Skeletal muscle cell (primary cell): ENCODE data around the gene C7.
"Not testable (repeated sequence)": the region's sequence is repeated elsewhere in the genome, so short reads cannot be mapped to it uniquely, and the experiment has no call there.

Source experiments
- DNase-seq: peaks from one replicate; pipeline ENCODE4 v3.0.0-alpha.2; 2010; ENCODE audit warnings: low read depth
- H3K4me3 ChIP-seq: 2 replicates; pipeline ENCODE4 v1.5.1; 2011; ENCODE audit warnings: low read depth, mild to moderate bottlenecking, control low read depth, low read length, moderate library complexity

C7 gene

DNA sequence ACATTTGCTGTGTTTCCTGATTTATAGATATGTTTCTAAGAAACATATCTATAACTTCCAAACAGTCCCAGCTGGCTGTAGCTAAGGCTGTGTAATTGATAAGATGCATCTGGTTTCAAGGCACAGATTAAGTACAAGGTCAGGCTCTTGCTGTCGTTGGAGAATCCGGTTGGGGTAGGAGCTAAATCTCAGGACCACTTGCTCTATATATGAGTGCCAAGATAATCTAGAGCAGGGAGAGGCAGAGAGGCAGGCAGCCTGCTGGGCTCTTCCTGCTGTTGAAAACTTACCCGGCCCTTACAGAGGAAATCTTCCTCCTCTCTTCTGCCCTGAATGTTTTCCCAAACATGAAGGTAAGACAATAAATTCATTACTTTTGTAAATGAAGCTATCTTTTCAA lies at the start of gene C7:
C7 (plus strand) TSS at position 234 of the 400 bp plus-strand sequence; CDS start at position 348, 114 bp downstream.
- no peak within 1 kb of the TSS for H3K4me3 ChIP-seq
- no peak for DNase-seq

DNA sequence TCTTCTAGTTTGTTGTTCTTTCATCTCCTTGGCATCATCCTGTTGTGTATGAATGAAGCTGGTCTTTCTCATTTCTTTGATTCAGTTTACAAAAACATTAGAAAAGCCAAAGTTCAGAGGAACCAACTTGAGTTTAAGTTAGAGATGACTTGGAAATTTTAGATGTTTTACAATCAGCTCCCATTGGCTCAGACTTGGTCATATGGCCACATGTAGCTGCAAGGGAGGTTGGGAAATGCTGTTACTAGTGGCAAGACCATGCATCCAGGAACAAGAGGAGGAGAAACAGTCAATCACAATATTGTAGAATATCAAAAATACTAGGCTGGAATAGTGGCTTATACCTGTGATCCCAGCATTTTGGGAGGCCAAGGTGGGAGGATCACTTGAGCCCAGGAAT lies 48.6 kb upstream of the C7 start:
- DNase-seq = no peak

DNA sequence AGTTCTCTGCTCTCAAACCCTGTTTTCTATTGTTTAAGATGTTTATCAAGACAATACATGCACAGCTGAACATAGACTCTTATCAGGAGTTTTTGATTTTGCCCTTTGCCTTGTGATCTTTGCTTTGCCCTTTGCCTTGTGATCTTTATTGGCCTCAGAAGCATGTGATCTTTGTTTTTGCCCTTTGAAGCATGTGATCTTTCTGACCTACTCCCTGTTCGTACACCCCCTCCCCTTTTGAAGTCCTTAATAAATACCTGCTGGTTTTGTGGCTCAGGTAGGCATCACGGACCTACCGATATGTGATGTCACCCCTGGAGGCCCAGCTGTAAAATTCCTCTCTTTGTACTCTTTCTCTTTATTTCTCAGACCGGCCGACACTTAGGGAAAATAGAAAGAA lies 44.3 kb upstream of the C7 start:
- H3K4me3 ChIP-seq, DNase-seq: not testable (repeated sequence)

More for the DNA sequence above, 48.6 kb upstream of the C7 start:
- no peak overlapping the region for H3K4me3 ChIP-seq

DNA sequence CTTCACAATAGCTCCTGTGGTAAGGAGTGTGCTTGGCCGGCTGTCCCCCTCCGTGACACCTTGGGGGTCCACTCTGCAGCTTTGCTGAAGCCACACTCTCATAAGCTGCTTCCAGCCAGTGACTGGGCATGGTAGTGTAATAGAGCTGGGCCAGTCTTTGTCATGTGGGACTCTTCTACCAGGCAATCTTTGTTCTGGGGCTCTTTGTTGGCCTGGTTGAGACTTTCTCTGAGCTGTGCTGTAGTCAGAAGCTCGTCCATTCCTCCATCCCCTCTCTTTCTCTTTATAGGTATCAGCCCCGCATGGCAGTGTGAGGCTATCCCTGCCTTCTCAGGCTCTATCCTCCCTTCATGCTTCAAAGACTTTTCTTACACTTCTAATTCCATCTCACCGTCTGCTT lies 42.5 kb upstream of the C7 start:
- DNase-seq = no peak
- no peak overlapping the region for H3K4me3 ChIP-seq

DNA sequence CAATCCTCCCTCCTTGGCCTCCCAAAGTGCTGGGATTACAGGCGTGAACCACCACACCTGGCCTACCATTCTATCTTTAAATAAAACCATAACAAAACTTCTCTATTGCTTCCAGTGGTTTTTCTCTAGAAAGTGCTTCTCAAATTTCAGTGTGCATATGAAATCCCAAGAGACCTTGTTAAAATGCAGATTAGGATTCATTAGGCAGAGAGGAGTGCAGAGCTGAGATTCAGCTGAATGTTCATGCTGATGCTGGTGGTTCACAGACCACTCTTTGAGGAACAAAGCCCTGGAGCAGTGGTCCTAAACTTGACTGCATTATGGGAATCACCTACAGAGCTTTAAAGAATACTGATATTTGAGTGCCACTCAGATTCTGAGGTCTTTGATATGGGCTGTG lies 39.9 kb upstream of the C7 start:
- DNase-seq = no peak

DNA sequence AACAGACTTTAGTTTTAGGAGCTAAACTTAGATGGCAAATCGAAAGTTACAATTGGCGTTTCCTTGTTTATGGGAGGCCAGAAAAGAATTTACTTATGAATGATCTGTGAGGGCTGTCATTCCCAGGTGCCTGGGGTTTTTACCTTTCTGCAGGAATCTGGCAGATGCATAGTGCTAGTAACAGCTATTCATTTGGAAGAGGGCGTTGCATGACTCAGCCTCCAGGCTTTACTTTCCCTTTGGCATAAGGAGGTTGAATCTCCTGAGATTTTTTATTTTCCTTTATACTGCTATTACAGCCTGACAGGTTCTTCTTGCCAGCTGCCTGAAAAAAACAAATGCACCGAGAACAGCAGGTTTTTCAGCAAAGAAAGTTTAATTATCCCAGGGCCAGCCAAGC lies 38.1 kb upstream of the C7 start:
- DNase-seq = no peak
- H3K4me3 ChIP-seq = no peak overlapping the region

More for the DNA sequence above, 39.9 kb upstream of the C7 start:
- no peak overlapping the region for H3K4me3 ChIP-seq

DNA sequence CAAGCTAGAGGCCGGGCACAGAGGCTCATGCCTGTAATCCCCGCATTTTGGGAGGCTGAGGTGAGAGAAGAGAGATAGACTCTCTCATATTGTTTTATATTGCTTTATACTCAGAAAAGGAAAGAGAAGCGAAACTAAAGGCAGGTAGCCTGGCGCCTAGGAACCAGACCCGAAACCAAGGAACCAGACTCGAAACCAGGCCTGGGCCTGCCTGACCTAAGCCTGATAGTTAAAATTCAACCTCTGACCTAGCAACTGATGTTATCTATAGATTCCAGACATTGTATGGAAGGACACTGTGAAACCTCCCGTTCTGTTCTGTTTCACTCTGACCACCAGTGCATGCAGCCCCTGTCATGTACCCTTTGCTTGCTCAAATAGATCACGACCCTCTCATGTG lies 37.0 kb upstream of the C7 start:
- not testable (repeated sequence) for H3K4me3 ChIP-seq, DNase-seq

DNA sequence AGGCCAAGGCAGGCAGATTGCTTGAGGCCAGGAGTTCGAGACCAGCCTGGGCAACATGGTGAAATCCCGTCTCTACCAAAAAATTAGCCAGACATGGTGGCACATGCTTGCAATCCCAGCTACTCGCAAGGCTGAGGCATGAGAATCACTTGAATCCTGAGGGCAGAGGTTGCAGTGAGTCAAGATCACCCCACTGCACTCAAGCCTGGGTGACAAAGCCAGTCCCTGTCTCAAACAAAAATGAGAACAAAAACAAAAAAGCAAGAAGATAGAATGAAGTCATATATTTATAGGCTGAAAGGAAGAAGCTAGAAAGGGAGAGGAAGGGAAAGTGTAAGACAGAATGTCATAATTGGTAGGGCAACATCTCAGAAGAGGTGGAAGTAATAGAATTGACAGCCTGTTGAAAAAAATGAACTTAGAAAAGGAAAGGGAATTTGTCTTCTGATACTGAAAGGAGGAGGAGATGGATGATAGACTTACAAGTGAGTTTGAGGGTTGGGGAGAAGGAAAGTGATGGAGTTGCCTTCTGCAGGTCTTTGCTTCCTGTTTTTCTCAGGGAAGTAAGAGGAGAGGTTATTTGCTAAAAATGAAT lies 35.9 kb upstream of the C7 start:
- no peak overlapping the region for H3K4me3 ChIP-seq
- DNase-seq = no peak

DNA sequence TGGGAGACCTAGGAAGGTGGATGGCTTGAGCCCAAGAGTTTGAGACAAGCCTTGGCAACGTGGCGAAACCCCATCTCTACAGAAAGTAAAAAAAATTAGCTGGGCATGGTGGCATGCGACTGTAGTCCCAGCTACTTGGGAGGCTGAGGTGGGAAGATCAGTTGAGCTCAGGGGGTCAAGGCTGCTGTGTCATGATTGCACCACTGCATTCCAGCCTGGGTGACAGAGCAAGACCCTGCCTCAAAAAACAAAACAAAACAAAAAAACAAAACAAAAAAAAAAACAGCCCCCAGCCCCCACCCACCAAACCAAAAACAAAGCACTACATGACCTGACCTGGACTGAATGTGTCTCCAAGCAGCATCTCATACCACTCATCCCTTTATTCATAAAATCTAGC lies 33.3 kb upstream of the C7 start:
- H3K4me3 ChIP-seq = no peak overlapping the region
- no peak for DNase-seq

DNA sequence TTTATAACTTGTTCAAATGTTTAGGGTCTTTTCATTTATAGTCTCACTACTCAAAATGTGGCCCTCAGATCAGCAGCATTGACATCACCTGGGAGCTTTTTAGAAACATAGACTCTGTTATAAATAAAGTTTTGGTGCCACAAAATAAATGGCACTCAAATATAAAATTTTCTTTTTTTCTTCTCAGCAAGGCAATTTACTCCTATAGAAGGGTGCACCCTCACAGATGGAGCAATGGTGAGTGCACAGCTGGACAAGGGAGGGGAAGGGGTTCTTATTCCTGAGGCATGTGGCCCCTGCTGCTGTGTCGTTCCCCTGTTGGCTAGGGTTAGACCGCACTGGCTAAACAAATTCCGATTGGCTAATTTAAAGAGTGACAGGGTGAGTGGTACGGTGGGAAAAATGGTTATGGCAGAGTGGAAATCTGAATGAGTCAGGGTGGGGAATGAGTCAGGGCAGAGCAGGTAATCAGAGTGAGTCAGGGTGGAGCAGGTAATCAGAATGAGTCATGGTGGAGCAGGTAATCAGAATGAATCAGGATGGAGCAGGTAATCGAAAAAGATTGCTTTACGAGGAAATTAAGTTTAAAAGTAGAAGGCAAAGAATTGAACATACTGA lies 31.8 kb upstream of the C7 start:
- H3K4me3 ChIP-seq = no peak overlapping the region
- DNase-seq = no peak

DNA sequence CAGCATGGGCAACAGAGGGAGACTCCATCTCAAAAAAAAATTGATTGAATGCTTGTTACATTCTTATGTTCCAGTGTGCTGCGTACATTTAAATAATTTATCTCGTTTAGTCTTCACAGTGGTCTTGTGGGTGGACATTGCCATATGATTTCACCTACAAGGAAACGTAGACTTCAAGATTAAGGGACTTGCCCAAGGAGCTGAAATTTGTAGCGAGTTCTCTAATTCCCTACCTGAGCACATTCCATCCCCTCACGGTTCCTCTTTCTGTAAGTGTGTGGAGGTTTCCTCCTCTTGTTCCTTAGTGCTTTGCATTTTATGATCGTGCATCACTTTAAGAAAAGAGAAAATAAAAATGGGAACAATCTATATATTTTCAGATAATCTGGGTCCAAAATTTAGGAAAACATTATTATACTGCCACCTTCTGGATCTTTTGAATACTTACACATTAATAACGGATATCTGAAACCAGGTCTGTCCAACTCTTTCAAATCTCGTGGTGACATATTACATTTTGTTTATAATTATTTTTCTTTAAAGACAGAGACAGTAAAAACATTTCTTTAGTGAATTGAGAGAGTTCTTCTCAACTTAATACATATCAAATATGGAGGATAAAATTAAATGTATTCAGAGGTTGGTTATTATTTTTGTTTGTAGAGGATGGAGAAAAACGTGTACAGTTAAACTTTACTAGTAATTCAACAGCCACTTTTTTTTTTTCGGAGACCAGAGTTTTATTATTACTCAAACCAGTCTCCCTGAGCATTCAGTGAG lies 29.9 kb upstream of the C7 start:
- H3K4me3 ChIP-seq = no peak overlapping the region
- peak; percentile 1 for DNase-seq

DNA sequence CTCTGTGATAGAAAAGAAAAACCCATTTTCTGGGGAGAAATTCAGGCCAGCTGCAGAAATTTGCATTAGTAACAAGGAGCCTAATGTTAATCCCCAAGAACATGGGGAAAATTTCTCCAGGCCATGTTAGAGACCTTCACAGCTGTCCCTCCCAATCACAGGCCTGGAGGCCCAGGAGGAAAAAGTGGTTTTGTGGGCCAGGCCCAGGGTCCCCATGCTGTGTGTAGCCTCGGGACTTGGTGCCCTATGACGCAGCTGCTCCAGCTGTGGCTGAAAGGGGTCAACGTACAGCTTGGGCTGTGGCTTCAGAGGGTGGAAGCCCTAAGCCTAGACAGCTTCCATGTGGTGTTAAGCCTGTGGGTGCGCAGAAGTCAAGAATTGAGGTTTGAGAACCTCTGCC lies 27.0 kb upstream of the C7 start:
- DNase-seq = no peak
- H3K4me3 ChIP-seq = no peak overlapping the region

DNA sequence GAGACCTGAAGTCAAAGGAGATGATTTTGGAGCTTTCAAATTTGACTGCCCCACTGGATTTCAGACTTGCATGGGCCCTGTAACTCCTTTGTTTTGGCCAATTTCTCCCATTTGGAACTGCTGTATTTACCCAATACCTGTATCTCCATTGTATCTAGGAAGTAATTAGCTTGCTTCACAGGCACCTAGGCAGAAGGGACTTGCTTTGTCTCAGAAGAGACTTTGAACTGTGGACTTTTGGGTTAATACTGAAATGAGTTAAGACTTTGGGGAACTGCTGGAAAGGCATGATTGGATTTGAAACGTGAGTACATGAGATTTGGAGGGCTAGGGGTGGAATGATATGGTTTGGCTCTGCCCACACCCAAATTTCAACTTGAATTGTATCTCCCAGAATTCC lies 26.2 kb upstream of the C7 start:
- H3K4me3 ChIP-seq, DNase-seq: not testable (repeated sequence)

DNA sequence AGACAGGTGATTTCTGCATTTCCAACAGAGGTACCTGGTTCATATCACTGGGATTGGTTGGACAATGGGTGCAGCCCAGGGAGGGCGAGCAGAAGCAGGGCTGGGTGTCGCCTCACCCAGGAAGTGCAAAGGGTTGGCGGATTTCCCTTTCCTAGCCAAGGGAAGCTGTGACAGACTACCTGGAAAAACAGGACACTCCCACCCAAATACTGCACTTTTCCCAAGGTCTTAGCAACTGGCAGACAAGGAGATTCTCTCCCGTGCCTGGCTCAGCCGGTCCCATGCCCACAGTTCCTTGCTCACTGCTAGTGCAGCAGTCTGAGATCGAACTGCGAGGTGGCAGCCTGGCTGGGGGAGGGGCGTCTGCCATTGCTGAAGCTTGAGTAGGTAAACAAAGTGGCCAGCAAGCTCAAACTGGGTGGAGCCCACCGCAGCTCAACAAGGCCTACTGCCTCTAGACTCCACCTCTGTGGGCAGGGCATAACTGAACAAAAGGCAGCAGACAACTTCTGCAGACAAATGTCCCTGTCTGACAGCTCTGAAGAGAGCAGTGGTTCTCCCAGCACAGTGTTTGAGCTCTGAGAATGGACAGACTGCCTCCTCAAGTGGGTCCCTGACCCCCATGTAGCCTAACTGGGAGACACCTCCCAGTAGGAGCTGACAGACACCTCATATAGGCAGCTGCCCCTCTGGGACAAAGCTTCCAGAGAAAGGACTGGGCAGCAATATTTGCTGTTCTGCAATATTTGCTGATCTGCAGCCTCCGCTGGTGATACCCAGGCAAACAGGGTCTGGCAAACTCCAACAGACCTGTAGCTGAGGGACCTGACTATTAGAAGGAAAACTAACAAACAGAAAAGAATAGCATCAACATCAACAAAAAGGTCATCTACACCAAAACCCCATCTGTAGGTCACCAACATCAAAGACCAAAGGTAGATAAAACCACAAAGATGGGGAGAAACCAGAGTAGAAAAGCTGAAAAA lies 13.6 kb upstream of the C7 start:
- DNase-seq, H3K4me3 ChIP-seq: not testable (repeated sequence)

DNA sequence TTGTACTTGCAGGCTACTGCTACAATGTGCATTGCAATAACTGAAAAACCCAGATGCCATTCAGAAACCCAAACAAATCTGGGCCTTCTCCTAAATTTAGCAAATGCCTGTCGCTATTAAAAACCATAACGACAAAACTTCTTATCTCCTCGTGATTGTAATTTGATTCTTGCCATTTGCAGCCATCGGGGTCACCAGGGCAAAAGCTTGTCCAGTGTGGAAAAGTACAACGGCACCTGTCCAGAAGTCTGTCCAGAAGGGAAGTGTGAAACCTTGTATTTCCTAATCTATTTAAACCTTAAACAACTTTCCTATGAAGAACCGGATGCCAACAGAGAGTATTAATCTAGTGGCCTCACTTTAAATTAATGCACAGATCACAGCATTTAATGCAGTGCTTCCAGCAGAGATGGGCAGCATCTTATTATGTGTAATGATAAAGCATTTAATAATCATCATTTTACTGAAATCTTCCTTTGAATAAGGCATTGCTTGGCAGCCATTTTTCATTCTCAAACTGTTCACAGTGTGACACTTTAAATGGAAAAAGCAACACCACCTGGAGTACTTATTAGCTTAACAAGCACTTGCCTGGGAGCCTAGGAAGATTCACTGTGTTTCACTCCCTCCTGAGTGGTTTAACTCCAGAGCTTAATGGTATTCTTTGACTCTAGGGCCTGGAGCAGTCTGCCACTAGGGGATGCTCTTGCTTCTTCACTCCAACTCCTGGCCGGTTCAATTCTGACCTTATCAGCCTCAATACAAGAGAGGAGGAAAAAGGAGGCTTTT lies 4.9 kb upstream of the C7 start:
- DNase-seq = peak; percentile 37
- no peak overlapping the region for H3K4me3 ChIP-seq

DNA sequence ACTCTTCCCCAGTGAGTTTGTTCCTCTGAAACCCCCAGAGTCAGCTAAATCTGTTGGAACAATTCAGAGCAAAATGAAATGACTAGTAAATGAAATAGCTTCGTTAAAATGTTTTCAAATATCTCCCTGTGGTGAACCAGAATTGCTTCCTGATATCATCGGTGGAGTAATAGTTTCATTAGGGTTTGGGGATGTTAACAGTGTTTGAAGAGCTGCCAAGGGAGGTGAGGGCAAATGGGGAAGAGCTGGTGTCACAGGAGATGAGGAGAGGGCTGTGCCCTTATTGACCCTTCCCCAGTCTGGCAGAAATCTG lies 4.3 kb upstream of the C7 start:
- H3K4me3 ChIP-seq = no peak overlapping the region
- no peak for DNase-seq

DNA sequence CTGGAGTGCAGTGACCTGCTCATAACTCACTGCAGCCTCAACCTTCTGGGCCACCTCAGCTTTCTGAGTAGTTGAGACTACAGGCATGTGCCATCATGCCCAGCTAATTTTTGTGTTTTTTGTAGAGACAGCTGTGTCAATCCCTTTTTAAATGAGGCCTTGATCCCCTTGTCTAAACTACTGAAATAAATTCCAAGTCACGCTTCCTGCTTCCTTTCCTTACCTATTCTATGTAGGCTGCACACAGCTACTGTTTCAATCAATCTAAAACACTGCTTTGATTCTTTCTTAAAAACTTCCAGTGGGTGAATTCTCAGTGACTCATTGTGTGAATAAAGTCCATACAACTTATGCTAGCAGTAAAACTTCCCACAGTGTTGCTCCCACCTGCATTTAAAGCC lies 2.9 kb upstream of the C7 start:
- H3K4me3 ChIP-seq = no peak overlapping the region
- no peak for DNase-seq

DNA sequence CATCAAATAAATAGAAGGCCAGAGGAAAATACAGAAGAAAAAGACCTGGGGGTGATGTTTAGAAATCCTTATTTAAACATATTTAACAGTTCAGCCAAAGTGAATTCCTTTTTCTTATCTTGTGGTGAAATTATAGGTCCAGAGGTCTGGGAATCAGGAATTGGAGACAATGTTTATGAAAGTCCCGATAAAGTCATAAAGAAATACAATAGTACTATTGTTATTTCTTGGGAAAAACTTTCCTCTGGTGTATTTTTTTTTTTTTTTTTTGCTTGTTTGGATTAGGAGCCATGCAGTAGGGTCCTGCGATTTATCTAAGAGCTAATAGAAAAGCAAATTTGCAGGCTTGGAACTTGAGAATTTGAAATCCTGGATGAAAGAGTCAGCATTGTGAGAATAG lies 426 bp downstream of the C7 start:
- H3K4me3 ChIP-seq = no peak overlapping the region
- no peak for DNase-seq

DNA sequence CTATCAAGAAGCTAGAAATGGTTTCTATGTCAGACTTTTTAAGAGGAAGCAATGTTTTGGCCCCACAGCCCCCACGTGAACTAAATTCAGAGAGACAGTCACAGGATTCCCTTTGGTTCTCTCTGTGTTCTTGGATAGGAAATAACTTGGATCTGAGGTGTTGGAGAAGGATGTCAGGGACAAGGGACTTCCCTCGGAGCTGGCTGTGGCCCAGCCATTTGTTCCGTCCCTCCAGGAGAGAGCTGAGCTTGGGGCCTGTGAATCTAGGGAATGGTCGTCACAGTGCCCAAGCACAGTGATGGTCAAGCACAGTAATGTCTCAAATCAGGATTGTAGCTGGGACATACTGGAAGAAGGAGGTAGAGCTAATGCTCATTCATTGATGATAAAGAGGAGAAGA lies 2.0 kb downstream of the C7 start:
- H3K4me3 ChIP-seq = no peak overlapping the region
- DNase-seq = no peak
